ENCODE measurements around the gene GPX6. TPM values are rescaled to one million over a fixed set of nuclear protein-coding genes. Genes with fewer than 3 reads are reported as not detected.

Gene GPX6
- total and polyA plus RNA-seq, 2 donors (not counting 1 experiment from before 2014, with no cell fraction given) = not detected

DNA sequence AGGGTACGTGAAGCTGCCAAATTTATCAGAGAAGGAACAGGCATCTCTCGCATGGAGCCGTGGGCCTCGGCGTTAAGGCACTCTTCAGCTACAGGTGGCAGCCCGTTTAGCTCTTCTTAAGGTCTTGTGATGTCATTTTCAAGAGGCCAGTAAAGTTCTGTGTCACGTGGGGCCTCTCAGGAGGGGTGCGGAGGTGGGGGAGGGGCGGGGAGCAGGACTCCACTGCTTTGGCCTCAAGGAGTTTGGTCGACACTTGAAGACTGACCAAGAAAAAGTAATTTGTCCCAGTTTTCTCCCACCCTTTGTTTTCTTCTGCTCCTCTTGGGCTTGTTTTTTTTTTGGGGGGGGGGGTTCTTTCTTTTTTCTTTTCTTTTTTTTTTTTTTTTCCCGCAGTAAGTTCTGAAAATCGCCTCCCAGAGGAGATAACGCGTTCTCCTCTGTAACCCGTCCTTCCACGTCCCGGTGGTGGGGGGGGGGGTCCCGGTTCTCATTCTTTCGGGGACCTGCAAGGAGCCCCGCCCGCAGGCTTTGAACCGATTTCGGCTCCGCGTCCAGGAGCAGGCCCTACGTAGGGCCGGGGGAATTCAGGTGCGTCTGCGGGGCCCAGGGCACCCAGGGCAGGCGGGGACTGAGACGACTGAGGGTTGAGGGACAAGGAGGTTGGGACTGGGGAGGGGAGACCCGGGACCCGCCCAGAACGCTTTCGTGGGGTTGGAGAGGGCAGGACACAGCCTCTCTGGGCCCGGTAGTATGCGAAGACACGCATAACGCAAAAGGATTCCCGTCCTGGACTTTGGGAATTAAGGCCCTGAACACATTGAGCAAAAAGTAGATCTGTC lies 26.0 kb downstream of the GPX6 start:
- peak overlapping the region; percentile 85 for H2AFZ ChIP-seq (ENCODE audit: low read length)
- H3K27ac ChIP-seq (ENCODE audit: insufficient read depth, low read length) = no peak overlapping the region
- no peaks in the 10 kb centered on the region for H3K27me3 ChIP-seq (ENCODE audit: control insufficient read depth, insufficient read depth, low read length)
- H3K79me2 ChIP-seq (ENCODE audit: control insufficient read depth, insufficient read depth, low read length) = no peaks in the 10 kb centered on the region
- H3K4me3 ChIP-seq (replicated peaks in 1 of 4; ENCODE audit: control extremely low read depth in 1 of 4, insufficient read depth in 1 of 4, low read depth in 3 of 4, low read length in 4 of 4) = peak overlapping the region; percentile 58 to 85 (median 65)
- peak; percentile 80 to 83 for DNase-seq (ENCODE audit: low read depth in 2 of 2)
- no peaks in the 10 kb centered on the region for H3K9me3 ChIP-seq (ENCODE audit: control insufficient read depth, insufficient read depth, low read depth, low read length)
- TF ChIP-seq, protein P1, sequence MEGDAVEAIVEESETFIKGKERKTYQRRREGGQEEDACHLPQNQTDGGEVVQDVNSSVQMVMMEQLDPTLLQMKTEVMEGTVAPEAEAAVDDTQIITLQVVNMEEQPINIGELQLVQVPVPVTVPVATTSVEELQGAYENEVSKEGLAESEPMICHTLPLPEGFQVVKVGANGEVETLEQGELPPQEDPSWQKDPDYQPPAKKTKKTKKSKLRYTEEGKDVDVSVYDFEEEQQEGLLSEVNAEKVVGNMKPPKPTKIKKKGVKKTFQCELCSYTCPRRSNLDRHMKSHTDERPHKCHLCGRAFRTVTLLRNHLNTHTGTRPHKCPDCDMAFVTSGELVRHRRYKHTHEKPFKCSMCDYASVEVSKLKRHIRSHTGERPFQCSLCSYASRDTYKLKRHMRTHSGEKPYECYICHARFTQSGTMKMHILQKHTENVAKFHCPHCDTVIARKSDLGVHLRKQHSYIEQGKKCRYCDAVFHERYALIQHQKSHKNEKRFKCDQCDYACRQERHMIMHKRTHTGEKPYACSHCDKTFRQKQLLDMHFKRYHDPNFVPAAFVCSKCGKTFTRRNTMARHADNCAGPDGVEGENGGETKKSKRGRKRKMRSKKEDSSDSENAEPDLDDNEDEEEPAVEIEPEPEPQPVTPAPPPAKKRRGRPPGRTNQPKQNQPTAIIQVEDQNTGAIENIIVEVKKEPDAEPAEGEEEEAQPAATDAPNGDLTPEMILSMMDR (conservative IDR thresholded peaks at IDR 0.05 in 1 of 2, IDR thresholded peaks at IDR 0.05 in 1 of 2; ENCODE audit: low read depth in 1 of 2, low read length in 2 of 2) = no peak
- H3K4me2 ChIP-seq (ENCODE audit: extremely low read depth, insufficient read depth, low read length) = peak overlapping the region; percentile 55
- no peaks in the 10 kb centered on the region for H4K20me1 ChIP-seq (ENCODE audit: control insufficient read depth, extremely low read depth, insufficient read depth, low read length)
- no peaks in the 10 kb centered on the region for H3K4me1 ChIP-seq (ENCODE audit: control insufficient read depth, extremely low read depth, insufficient read depth, low read length)
- H3K36me3 ChIP-seq (ENCODE audit: control insufficient read depth, insufficient read depth, low read length) = no peaks in the 10 kb centered on the region
- H3K9ac ChIP-seq (ENCODE audit: insufficient read depth, low read length) = peak overlapping the region; percentile 38

DNA sequence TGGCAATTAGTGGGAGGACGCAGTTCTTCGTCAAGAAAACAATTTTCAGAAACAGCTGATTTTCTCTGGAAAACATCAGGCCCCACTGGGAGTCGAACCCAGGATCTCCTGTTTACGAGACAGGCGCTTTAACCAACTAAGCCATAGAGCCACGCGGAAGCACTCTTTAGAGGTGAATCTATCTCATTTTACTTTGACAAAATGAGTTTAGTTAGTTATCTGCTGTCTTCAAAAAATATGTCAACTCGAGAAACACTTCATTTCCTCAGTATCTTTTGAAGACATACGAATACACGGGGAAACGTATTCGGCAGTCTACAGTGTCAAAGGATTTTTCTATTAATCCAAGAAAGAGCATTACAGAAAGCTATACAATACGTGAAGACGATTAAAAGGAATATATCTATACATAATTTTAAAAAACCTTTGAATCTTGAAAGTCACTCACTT lies 26.7 kb downstream of the GPX6 start:
- DNase-seq (ENCODE audit: low read depth in 2 of 2) = peak; percentile 64 to 84
- Histone ChIP-seq H3K36me3 (ENCODE audit: control insufficient read depth, insufficient read depth, low read length) (no peaks in the 10 kb centered on the region), H3K4me3 (replicated peaks in 1 of 4; ENCODE audit: control extremely low read depth in 1 of 4, insufficient read depth in 1 of 4, low read depth in 3 of 4, low read length in 4 of 4) (peak overlapping the region; percentile 58 to 85 (median 65)), H4K20me1 (ENCODE audit: control insufficient read depth, extremely low read depth, insufficient read depth, low read length) (no peaks in the 10 kb centered on the region), H3K27me3 (ENCODE audit: control insufficient read depth, insufficient read depth, low read length) (no peaks in the 10 kb centered on the region), H3K79me2 (ENCODE audit: control insufficient read depth, insufficient read depth, low read length) (no peaks in the 10 kb centered on the region), H2AFZ (ENCODE audit: low read length) (peak overlapping the region; percentile 56), H3K4me2 (ENCODE audit: extremely low read depth, insufficient read depth, low read length) (peak overlapping the region; percentile 55), H3K9ac (ENCODE audit: insufficient read depth, low read length) (no peak overlapping the region), H3K27ac (ENCODE audit: insufficient read depth, low read length) (no peak overlapping the region), H3K9me3 (ENCODE audit: control insufficient read depth, insufficient read depth, low read depth, low read length) (no peaks in the 10 kb centered on the region), H3K4me1 (ENCODE audit: control insufficient read depth, extremely low read depth, insufficient read depth, low read length) (no peaks in the 10 kb centered on the region)
- TF ChIP-seq EZH2 (IDR thresholded peaks at IDR 0.05; ENCODE audit: low read length, missing control alignments) = no peak
- TF ChIP-seq, protein P1 (conservative IDR thresholded peaks at IDR 0.05 in 1 of 2, IDR thresholded peaks at IDR 0.05 in 1 of 2; ENCODE audit: low read depth in 1 of 2, low read length in 2 of 2) = no peak

DNA sequence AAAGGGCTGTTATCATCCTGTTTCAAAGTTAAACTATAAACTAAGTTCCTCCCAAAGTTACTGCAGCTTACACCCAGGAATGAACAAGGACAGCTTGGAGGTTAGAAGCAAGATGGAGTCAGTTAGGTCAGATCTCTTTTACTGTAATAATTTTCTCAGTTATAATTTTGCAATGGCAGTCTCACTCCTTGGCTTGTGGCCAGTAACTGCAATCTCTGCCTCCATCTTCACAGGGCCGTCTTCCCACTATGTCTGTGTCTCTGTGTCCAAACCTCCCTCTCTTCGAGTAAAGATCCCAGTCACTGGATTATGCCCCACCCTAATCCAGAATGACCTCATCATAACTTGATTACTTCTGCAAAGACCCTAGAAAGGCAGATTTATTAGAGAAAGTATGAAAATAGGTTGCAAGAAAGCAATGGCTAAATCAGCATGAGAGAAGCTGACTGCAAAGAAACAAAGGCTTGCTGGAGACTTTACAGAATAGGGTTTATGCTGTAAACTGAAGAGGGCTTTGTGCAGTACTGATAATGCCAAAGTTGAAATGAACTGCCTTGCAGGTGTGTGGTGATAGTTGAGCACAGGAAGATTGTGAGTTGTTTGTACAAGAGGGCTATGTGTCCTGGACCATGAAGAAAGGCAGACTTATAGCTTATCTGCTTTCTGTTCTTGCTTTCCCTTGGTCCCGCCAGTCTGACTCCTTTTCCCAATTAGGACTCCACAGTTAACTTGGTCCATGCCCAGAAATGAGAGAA lies 28.4 kb downstream of the GPX6 start:
- Histone ChIP-seq H3K4me1 (ENCODE audit: control insufficient read depth, extremely low read depth, insufficient read depth, low read length) (no peaks in the 10 kb centered on the region), H2AFZ (ENCODE audit: low read length) (no peak overlapping the region), H4K20me1 (ENCODE audit: control insufficient read depth, extremely low read depth, insufficient read depth, low read length) (no peaks in the 10 kb centered on the region), H3K4me3 (replicated peaks in 1 of 4; ENCODE audit: control extremely low read depth in 1 of 4, insufficient read depth in 1 of 4, low read depth in 3 of 4, low read length in 4 of 4) (no peak overlapping the region), H3K36me3 (ENCODE audit: control insufficient read depth, insufficient read depth, low read length) (no peaks in the 10 kb centered on the region), H3K4me2 (ENCODE audit: extremely low read depth, insufficient read depth, low read length) (no peak overlapping the region), H3K27me3 (ENCODE audit: control insufficient read depth, insufficient read depth, low read length) (no peaks in the 10 kb centered on the region), H3K9me3 (ENCODE audit: control insufficient read depth, insufficient read depth, low read depth, low read length) (no peaks in the 10 kb centered on the region), H3K9ac (ENCODE audit: insufficient read depth, low read length) (no peak overlapping the region), H3K27ac (ENCODE audit: insufficient read depth, low read length) (no peak overlapping the region), H3K79me2 (ENCODE audit: control insufficient read depth, insufficient read depth, low read length) (no peaks in the 10 kb centered on the region)
- TF ChIP-seq EZH2 (IDR thresholded peaks at IDR 0.05; ENCODE audit: low read length, missing control alignments) = no peak
- TF ChIP-seq, protein P1 (conservative IDR thresholded peaks at IDR 0.05 in 1 of 2, IDR thresholded peaks at IDR 0.05 in 1 of 2; ENCODE audit: low read depth in 1 of 2, low read length in 2 of 2) = no peak
- DNase-seq (ENCODE audit: low read depth in 2 of 2) = no peak
